SK-N-DZ (cell line): ENCODE data around the gene EPHB1.
"Not testable (repeated sequence)": the region's sequence is repeated elsewhere in the genome, so short reads cannot be mapped to it uniquely, and the experiment has no call there.

Experiments used
- DNase-seq: peaks from one replicate; pipeline ENCODE4 v3.0.0-alpha.2; 2015; ENCODE audit warnings: low spot score

Gene EPHB1

DNA sequence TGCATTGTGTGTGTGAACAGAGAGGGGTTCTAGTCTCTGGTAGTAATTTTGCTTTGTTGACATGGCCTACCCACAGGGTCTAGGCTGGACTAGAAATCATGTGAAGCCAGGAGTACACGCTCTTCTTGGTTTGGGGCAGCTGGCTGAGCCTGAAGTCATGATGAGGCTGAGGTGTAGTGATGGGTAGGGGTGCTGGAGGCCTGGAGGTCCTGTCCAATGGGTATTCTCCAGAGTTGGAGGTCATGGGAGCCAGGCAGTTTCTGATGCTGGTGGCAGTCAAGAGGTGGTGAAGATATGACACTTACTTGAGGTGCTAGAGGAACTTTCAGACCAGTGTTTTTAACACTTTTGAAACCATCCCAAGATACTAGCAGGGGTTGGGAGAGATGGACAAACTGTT is 18.5 kb upstream of the EPHB1 start:
- no peak for DNase-seq

GRCh38 chr3:134777341-134777740 is 17.7 kb upstream of the EPHB1 start:
- DNase-seq, result no peak

DNA sequence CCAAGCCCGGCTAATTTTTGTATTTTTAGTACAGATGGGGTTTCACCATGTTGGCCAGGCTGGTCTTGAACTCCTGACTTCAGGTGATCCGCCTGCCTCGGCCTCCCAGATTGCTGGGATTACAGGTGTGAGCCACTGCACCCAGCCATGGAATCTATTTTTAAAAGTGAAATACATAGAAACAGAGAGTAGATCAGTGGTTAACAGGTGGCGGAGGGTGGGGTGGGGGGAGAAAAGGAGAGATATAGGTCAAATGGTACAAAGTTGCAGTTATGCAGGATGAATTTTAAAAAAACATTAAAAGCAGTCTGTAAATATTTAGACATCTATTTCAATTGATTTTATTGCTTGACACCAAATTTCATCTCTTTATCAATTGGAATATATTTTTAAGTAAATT is 6.8 kb upstream of the EPHB1 start:
- not testable (repeated sequence) for DNase-seq

GRCh38 chr3:134790065-134790464 is 5.0 kb upstream of the EPHB1 start:
- no peak for DNase-seq

GRCh38 chr3:134791992-134792391 is 3.1 kb upstream of the EPHB1 start:
- DNase-seq, result no peak

GRCh38 chr3:134792700-134793099 is 2.4 kb upstream of the EPHB1 start:
- no peak for DNase-seq

DNA sequence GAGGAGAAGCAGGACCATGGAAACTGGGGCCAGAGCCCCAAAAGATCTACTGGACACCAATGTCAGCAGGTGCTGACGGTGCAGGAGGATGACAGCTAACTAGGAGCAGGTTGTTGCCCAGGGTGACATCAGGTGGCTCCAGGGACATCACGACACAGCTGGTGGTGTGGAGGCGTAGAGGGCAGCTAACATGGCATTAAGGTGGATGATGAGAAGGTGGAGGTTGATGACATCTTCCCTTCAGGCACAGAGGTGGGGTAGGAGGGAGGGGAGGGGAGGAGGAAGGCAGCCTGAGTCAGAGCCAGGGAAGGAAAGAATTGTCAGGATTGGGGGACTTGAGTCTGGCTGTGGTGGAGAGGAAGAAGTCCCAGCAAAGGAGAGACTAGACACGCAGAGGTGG is 1.5 kb upstream of the EPHB1 start:
- no peak for DNase-seq

DNA sequence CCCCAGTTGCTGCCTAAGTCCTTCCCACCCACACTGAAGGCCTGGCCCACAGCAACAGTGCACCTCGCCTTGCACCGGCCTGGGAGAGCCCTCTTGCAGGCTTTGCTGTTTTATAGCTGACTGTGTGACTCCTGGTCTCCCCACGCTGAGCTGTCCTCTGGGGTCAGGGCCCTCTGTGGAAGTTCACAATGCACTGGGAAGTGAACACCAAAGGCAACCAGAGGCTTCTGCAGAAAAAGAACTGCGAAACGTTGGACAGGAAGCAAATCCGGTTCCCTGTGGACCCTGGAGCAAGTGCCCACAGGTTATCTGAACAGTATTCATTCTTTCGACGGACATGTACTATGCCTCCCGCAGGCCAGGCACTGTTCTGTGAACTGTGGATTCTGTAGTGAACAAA is 737 bp upstream of the EPHB1 start:
- DNase-seq, result no peak

DNA sequence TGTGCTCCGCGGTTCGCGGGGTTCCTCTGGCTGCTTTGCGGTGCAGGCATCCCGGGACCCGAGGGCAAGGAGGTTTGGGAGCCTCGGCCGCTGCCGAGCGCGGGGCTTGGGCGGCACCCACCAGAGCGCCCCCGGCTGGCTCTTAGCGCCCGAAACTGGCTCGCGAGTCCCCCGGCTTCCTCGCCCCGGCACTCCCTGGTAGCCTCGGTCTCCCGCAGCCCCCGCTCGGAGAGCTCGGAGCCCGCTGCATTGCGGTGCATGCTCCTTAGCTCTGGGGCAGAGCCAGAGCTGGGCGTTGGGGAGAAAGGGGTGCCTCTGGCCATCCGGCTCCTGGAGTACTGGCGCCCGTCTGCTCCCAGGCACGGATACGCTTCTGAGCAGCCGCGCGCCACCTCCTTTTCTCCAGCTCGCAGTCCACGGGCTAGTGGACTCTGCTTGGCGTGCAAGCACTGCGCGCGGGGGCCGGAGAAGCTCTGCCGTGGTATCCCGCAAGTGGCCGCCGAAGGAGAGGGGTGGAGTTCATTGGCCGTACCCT is 753 bp downstream of the EPHB1 start:
- DNase-seq, result no peak

- no peak for DNase-seq
Measured at GRCh38 chr3:134796281-134797056, 1.4 kb downstream of the EPHB1 start.

DNA sequence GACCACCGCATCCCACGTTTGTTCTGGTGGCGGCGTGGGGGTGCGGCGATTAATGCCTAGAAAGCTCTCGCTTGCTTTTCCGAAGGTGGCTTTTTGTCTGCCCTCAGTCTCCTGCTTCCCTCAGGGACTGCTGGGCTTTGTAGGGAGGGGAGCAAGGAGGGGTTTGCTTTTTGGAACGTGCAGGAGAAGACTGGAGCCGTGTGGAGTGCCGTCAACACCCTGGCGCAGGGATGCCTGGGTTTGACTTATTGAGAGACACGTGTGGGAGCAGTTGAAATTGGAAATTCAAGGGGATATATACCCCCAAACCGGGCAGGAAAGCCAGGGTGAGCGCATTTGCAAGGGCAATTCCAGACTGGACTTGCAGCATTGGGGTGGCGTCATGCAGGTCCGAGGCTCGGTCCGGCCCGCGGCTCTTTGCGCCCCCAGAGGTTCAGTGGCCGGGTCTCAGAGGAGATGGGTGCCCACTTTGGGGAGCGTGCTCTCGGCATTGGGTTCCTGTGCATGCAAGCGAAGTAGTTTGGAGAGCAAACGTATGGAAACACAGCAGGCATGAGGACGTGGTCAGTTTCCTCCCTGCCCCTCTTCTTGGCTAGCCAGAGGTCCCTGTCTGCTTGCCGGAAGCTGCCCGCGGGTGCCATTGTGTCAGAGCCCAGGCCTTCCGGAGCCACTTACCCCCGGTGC is 2.1 kb downstream of the EPHB1 start:
- no peak for DNase-seq

DNA sequence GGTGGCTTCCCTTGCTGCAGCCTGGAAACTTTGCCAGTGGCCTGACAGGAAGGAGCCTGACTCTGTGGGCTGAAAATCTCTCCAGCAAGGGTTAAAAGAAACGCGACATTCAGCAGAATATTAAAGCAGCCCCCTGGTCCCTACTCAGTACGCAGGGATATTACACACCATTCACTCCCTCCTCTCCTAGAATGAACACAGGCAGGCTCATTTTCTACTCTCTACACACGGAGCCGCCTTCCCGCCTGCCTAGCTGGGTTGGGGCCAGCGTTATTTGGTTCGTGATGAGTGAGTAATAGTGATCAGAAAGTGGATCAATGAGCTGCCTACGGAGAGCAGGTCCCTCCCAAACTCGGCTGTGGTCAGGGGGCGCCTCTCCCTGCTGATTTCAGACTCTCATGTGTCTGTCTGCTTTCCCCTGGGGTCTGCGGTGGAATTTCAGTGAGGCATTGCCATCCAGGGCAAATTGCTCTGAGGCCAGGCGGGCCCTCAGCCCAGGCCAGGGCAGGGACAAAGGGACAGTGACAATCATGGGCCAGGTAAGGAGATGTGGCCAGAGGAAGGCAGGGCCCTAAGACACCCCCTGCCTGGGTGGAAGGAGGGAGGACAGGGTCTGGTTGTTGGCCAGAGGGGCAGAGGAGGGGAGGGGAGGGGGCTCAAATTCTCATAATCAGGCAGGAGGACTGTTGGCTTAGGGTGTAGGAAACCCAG is 2.8 kb downstream of the EPHB1 start:
- DNase-seq, result no peak

GRCh38 chr3:134798681-134799311 is 3.7 kb downstream of the EPHB1 start:
- no peak for DNase-seq

DNA sequence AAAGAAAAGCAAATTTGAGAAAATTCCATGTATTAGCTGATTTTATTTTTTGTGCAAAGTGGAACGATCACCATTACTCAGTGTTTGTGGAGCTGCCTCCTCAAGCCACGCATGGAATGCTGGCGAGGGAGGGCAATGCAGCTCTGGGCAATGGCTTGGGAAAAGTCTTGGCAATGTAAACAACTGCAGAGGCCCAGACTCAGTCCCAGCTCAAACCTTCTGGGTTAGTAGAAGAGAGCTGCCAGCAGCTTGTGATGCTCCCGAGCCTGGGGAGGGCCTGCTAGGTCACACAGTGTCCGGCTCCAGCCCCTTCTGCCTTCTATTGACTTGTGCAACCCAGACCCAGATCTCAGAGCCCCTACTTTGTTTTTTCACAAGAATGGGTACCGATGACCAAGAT is 4.3 kb downstream of the EPHB1 start:
- no peak for DNase-seq

DNA sequence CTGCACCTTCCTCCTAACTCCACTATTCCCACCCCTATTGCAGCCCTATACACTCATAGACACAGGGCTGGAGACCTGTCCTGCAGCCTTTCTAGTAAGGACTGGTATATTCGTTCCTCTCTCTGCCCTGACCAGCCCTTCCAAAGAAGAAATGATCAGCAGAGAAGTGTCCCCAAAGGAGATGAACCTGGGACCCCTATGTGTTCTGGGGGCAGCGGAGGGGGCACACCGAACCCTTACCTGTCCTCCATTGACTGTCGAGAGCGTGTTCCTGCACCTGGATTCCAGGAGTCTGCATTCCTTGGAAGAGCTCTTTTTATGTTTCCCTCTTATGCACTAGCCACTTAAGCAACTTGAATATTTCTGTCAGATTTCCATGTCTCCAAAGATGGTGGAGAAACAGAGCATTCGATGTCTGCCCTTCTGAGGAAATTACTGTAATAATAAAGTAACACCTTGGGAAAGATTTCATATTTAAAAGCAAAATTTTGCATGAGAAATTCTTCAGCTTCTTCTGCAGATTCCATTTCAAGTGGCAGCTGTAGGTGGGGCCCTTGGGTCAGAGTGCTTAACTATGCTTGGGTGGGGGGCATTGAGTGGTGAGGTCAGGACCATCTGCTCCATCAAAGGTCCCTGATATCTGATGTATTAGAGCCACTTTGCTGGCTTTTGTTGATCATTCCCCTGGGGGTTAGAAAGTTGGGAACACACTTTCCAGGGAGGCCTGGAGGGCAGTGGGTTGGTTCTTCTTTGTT is 6.3 kb downstream of the EPHB1 start:
- DNase-seq, result no peak

GRCh38 chr3:134802428-134803050 is 7.5 kb downstream of the EPHB1 start:
- no peak for DNase-seq

- DNase-seq, result no peak
Measured at GRCh38 chr3:134803051-134803505, 8.0 kb downstream of the EPHB1 start.

DNA sequence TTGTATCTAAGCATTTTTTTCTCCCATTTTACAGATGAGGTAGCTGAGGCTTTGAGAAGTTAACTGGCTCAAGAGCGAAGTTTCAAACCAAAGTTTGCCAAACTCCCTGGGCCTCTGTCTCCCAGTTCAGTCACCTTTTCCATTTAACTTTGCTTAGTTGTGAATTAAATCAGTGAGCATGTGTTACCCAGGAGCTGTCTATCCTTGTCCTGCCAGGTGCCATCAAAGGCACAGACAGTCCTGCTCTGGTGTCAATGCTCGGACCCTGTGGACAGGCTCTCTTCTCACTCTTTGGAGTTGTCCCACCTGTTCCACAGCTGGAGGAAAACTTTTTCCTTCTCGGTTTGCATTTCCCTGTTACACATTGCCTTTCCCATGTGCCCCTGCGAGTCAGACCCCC is 8.6 kb downstream of the EPHB1 start:
- no peak for DNase-seq

GRCh38 chr3:134804508-134805480 is 9.7 kb downstream of the EPHB1 start:
- no peak for DNase-seq
